Astrocyte of the hippocampus (primary cell): ENCODE results near the gene MYO18B.

ENCODE experiments used
- DNase-seq: peaks from one replicate; pipeline ENCODE4 v3.0.0; 2011; ENCODE audit warnings: low read depth, low spot score

MYO18B gene

GRCh38 chr22:25714070-25714469 is 27.9 kb upstream of the MYO18B start:
- DNase-seq = no peak

GRCh38 chr22:25714739-25715138 is 27.2 kb upstream of the MYO18B start:
- no peak for DNase-seq

GRCh38 chr22:25716637-25717036 is 25.4 kb upstream of the MYO18B start:
- no peak for DNase-seq

- DNase-seq = no peak
Measured at GRCh38 chr22:25718135-25718840, 23.7 kb upstream of the MYO18B start.

- no peak for DNase-seq
Measured at GRCh38 chr22:25722223-25722622, 19.8 kb upstream of the MYO18B start.

- DNase-seq = no peak
Measured at GRCh38 chr22:25722626-25723025, 19.4 kb upstream of the MYO18B start.

- DNase-seq = no peak
Measured at GRCh38 chr22:25726241-25726640, 15.7 kb upstream of the MYO18B start.

GRCh38 chr22:25728071-25728470 is 13.9 kb upstream of the MYO18B start:
- no peak for DNase-seq

- no peak for DNase-seq
Measured at GRCh38 chr22:25729016-25729995, 12.7 kb upstream of the MYO18B start.

GRCh38 chr22:25735650-25736049 is 6.3 kb upstream of the MYO18B start:
- DNase-seq = no peak

GRCh38 chr22:25736378-25737011 is 5.5 kb upstream of the MYO18B start:
- DNase-seq = no peak

- no peak for DNase-seq
Measured at GRCh38 chr22:25739659-25740344, 2.2 kb upstream of the MYO18B start.

GRCh38 chr22:25742918-25743708 is 1.1 kb downstream of the MYO18B start:
- no peak for DNase-seq

- no peak for DNase-seq
Measured at GRCh38 chr22:25744694-25745093, 2.7 kb downstream of the MYO18B start.

- no peak for DNase-seq
Measured at GRCh38 chr22:25745341-25746011, 3.5 kb downstream of the MYO18B start.

GRCh38 chr22:25746012-25746373 is 4.0 kb downstream of the MYO18B start:
- peak; percentile 64 for DNase-seq

- DNase-seq = peak; percentile 96
Measured at GRCh38 chr22:25747245-25747944, 5.4 kb downstream of the MYO18B start.

GRCh38 chr22:25748140-25748539 is 6.2 kb downstream of the MYO18B start:
- DNase-seq = no peak

- DNase-seq = no peak
Measured at GRCh38 chr22:25748704-25749103, 6.7 kb downstream of the MYO18B start.
